ENCODE measurements around the gene PRKAR2B.

PRKAR2B gene

DNA sequence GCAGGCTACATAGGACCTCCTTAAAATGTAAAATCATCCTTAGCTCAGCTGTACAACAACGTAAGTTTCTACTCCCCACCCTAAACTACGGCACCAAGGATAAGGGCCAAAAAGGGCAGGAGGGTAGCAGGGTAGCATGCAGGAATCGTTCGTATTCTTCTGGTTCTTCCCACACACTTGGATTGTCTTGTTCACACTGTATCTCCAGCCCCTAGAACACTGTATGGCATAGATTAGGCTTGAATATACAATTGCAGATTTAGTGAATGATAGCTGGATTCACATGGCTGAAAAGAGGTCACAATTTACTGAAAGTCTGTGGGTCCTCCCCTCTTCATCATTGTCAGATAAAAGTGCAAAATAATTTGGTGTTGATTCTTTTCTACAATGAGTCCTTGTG, 28.2 kb upstream of the PRKAR2B start:
- TF ChIP-seq, protein P1, sequence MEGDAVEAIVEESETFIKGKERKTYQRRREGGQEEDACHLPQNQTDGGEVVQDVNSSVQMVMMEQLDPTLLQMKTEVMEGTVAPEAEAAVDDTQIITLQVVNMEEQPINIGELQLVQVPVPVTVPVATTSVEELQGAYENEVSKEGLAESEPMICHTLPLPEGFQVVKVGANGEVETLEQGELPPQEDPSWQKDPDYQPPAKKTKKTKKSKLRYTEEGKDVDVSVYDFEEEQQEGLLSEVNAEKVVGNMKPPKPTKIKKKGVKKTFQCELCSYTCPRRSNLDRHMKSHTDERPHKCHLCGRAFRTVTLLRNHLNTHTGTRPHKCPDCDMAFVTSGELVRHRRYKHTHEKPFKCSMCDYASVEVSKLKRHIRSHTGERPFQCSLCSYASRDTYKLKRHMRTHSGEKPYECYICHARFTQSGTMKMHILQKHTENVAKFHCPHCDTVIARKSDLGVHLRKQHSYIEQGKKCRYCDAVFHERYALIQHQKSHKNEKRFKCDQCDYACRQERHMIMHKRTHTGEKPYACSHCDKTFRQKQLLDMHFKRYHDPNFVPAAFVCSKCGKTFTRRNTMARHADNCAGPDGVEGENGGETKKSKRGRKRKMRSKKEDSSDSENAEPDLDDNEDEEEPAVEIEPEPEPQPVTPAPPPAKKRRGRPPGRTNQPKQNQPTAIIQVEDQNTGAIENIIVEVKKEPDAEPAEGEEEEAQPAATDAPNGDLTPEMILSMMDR (IDR thresholded peaks at IDR 0.05; ENCODE audit: control insufficient read depth, extremely low read depth, insufficient read depth), result no peak
- no peak overlapping the region for H3K4me3 ChIP-seq (ENCODE audit: low read depth, low read length)
- no peak for DNase-seq (ENCODE audit: low read depth)

DNA sequence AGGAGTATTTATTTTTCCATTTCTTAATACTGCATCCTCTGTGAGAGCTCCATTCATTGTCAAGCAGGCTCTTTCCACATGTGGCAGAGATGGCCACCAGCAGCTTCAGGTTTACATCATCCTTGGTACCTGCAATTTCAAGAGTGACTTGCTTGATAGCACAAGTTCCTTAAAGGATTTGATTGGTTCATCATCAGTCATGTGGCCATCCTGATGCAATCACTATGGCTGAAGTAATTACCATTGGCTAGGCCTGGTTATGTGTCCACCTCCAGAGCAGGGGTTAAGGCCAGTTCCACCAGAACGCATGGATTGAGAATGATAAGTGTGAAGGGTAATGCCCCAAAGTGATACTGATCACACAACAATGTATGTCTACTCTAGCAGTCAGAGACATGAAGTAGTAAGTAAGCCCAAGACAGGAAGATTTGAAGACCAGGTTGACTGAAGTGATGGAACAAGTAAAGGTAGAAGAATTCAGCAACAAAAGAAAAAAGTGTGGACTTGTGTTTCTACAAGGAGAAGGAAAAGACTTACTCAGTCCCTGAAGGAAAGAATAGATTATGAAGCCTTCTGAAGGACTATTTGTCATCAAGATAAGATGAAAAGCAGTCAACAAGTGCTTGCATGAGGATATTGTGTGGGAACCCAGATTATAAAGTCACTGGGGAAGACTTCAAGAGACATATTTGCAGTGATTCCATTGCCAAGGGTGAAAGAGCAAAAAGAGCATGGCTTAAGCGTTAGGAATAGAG, 26.4 kb upstream of the PRKAR2B start:
- no peak for DNase-seq (ENCODE audit: low read depth)
- TF ChIP-seq, protein P1 (IDR thresholded peaks at IDR 0.05; ENCODE audit: control insufficient read depth, extremely low read depth, insufficient read depth), result no peak
- no peak overlapping the region for H3K4me3 ChIP-seq (ENCODE audit: low read depth, low read length)

DNA sequence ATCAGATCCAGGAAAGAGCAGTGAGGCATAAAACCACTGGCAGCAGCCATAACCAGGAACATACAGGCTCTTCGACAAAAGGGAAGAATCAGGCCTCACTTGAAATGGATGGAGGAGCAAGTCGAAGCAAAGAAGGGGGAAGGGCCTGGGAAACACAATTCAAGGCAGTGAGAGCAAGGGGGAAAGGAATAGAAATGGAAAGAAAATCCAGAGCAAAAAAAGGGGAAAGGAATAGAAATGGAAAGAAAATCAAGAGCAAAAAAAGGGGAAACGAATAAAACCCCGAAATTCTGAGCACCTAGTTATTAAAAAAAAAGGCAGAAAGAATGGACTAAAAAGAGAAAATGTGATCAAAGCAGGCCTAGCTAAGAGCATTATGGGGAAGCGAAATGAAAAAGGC, 24.1 kb upstream of the PRKAR2B start:
- H3K4me3 ChIP-seq (ENCODE audit: low read depth, low read length), result no peak overlapping the region
- TF ChIP-seq, protein P1 (IDR thresholded peaks at IDR 0.05; ENCODE audit: control insufficient read depth, extremely low read depth, insufficient read depth), result no peak
- no peak for DNase-seq (ENCODE audit: low read depth)

DNA sequence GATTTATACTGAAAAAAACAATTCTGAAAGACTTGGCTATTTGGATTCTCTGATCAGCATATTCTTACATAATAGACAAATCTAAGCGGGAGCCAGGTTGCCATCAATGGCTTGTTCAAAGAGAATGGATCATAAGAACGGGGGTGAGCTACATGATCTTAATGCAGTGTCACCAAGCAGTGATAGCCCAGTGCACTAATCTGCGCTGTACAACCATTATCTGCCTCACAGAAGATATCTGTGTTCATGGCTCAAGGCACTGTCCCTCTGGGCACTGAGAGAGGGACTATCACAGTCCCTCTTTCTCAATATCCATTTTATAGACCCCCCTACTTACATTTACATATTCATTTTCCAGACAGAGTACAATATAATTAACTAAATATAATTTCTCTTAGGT, 22.9 kb upstream of the PRKAR2B start:
- TF ChIP-seq, protein P1 (IDR thresholded peaks at IDR 0.05; ENCODE audit: control insufficient read depth, extremely low read depth, insufficient read depth), result no peak
- H3K4me3 ChIP-seq (ENCODE audit: low read depth, low read length), result no peak overlapping the region
- DNase-seq (ENCODE audit: low read depth), result no peak

DNA sequence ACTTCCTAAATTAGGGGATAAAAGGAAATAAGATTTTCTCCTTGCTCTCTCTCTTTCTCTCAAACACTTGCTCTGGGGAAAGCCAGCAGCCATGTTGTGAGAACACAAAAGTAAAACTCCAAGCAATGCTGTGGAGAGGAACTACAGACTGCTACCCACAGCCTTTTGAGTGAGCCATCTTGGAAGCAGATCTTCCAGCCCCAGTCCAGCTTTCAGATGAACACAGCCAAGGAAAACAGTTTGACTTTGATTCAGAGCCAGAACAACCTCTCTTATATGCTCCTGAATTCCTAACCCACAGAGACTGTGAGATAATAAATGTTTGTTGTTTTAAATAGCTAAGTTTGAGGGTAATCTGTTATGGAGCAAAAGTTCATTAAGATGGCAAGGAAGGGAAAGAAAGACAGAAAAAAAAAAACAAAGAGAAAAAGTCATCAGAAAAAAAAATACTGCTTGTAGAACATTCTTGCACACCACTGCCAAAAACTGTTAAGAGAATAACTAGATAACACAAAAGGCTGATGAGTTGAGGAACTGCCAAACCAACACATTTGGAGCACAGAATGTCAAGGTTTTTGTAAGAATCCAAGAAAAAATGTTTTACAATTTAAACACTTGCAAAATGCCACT, 20.9 kb upstream of the PRKAR2B start:
- DNase-seq (ENCODE audit: low read depth), result no peak

DNA sequence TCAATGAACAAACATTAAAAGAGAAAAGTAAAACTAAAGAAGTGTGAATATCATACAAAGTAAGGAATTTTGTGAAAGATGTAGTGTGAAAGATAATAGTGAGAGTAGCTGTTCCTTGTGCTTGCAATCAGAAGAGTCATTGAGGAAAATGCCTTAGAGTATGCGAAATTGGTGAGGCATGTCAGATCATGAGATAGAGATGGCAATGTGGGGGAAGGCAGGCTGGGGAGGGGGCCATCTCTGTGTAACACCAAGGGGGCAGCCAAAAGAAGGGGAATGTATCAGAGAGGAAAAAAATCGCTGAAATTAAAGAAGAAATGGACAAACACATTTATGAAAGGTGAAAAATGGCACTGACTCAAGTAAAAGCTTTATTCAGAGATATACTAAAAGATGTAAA, 19.6 kb upstream of the PRKAR2B start:
- DNase-seq (ENCODE audit: low read depth), result no peak
- TF ChIP-seq, protein P1 (IDR thresholded peaks at IDR 0.05; ENCODE audit: control insufficient read depth, extremely low read depth, insufficient read depth), result no peak
- no peak overlapping the region for H3K4me3 ChIP-seq (ENCODE audit: low read depth, low read length)

More for the DNA sequence above, 20.9 kb upstream of the PRKAR2B start:
- H3K4me3 ChIP-seq (ENCODE audit: low read depth, low read length), result no peak overlapping the region
- TF ChIP-seq, protein P1 (IDR thresholded peaks at IDR 0.05; ENCODE audit: control insufficient read depth, extremely low read depth, insufficient read depth), result no peak

All from LNCaP clone FGC (cell line).